Muscle layer of colon (tissue), 2 donors: ENCODE results near the gene SELENOM.

Experiments
- H3K27ac ChIP-seq: one replicate; pipeline ENCODE4 v1.7.0; 2013; ENCODE audit warnings: low read depth, mild to moderate bottlenecking, low read length, moderate library complexity
- H3K27me3 ChIP-seq, 2 donors: one replicate each; pipeline ENCODE4 v1.7.0; 2013; ENCODE audit warnings: low read length in 2 of 2, mild to moderate bottlenecking in 2 of 2; ENCODE audit not compliant: insufficient read depth in 2 of 2, control insufficient read depth in 1 of 2
- H3K36me3 ChIP-seq: one replicate; pipeline ENCODE4 v1.7.0; 2013; ENCODE audit warnings: mild to moderate bottlenecking, low read length; ENCODE audit not compliant: insufficient read depth
- H3K4me1 ChIP-seq: one replicate; pipeline ENCODE4 v1.7.0; 2013; ENCODE audit warnings: mild to moderate bottlenecking, low read length; ENCODE audit not compliant: insufficient read depth
- H3K4me3 ChIP-seq, 2 donors: one replicate each; pipeline ENCODE4 v1.7.0; 2013; ENCODE audit warnings: low read length in 2 of 2, low read depth in 1 of 2, mild to moderate bottlenecking in 1 of 2, moderate library complexity in 1 of 2
- H3K9ac ChIP-seq: one replicate; pipeline ENCODE4 v1.7.0; 2013; ENCODE audit warnings: low read length
- H3K9me3 ChIP-seq: one replicate; pipeline ENCODE4 v1.7.0; 2013; ENCODE audit warnings: mild to moderate bottlenecking, low read length
- donor health status: abdominal sarcoma.
- donor health status: Adenocarcinoma of cecum.

The SELENOM gene

GRCh38 chr22:31087744-31088215, 19.6 kb downstream of the SELENOM start:
- peaks cover 65% of the 10 kb centered on the region for H3K4me1 ChIP-seq
- peak overlapping the region; percentile 97 for H3K27ac ChIP-seq
- peak overlapping the region; percentile 58 for H3K9ac ChIP-seq
- no peaks in the 10 kb centered on the region for H3K27me3 ChIP-seq
- H3K9me3 ChIP-seq, result no peaks in the 10 kb centered on the region
- peak overlapping the region in 1 of 2 donors; percentile 84 for H3K4me3 ChIP-seq
- H3K36me3 ChIP-seq, result peaks cover 59% of the 10 kb centered on the region

GRCh38 chr22:31086703-31087330, 20.6 kb downstream of the SELENOM start:
- Histone ChIP-seq H3K4me3 (peak overlapping the region in 1 of 2 donors; percentile 84), H3K4me1 (peaks cover 71% of the 10 kb centered on the region), H3K9me3 (no peaks in the 10 kb centered on the region), H3K27me3 (no peaks in the 10 kb centered on the region), H3K36me3 (peaks cover 52% of the 10 kb centered on the region), H3K27ac (peak overlapping the region; percentile 97), H3K9ac (peak overlapping the region; percentile 58)

- peaks cover 71% of the 10 kb centered on the region for H3K4me1 ChIP-seq
These were observed 21.4 kb downstream of the SELENOM start for GRCh38 chr22:31085928-31086327.

GRCh38 chr22:31085493-31085824, 21.9 kb downstream of the SELENOM start:
- Histone ChIP-seq H3K9me3 (no peaks in the 10 kb centered on the region), H3K9ac (peak overlapping the region; percentile 58), H3K4me1 (peaks cover 75% of the 10 kb centered on the region), H3K36me3 (peaks cover 39% of the 10 kb centered on the region), H3K27me3 (no peaks in the 10 kb centered on the region), H3K27ac (peak overlapping the region; percentile 97), H3K4me3 (peak overlapping the region; percentile 21 to 75)

More at GRCh38 chr22:31085928-31086327, 21.4 kb downstream of the SELENOM start:
- Histone ChIP-seq H3K9me3 (no peaks in the 10 kb centered on the region), H3K4me3 (peak overlapping the region; percentile 4 to 24), H3K27ac (peak overlapping the region; percentile 97), H3K27me3 (no peaks in the 10 kb centered on the region), H3K9ac (peak overlapping the region; percentile 58), H3K36me3 (peaks cover 43% of the 10 kb centered on the region)

- H3K27me3 ChIP-seq, result no peaks in the 10 kb centered on the region
- H3K9ac ChIP-seq, result peak overlapping the region; percentile 58
- no peaks in the 10 kb centered on the region for H3K9me3 ChIP-seq
- H3K4me3 ChIP-seq, result peak overlapping the region; percentile 40 to 92
- H3K4me1 ChIP-seq, result peaks cover 78% of the 10 kb centered on the region
- H3K27ac ChIP-seq, result peak overlapping the region; percentile 97
- H3K36me3 ChIP-seq, result peaks cover 39% of the 10 kb centered on the region
These were observed 22.4 kb downstream of the SELENOM start for GRCh38 chr22:31084811-31085492.

- peak overlapping the region; percentile 97 for H3K27ac ChIP-seq
- peaks cover 71% of the 10 kb centered on the region for H3K4me1 ChIP-seq
- peak overlapping the region; percentile 40 to 92 for H3K4me3 ChIP-seq
- H3K36me3 ChIP-seq, result peaks cover 31% of the 10 kb centered on the region
- peak overlapping the region; percentile 25 for H3K9ac ChIP-seq
- H3K9me3 ChIP-seq, result no peaks in the 10 kb centered on the region
- no peaks in the 10 kb centered on the region for H3K27me3 ChIP-seq
These were observed 23.2 kb downstream of the SELENOM start for GRCh38 chr22:31083923-31084810.

GRCh38 chr22:31083377-31083768, 24.0 kb downstream of the SELENOM start:
- peaks cover 63% of the 10 kb centered on the region for H3K4me1 ChIP-seq
- no peaks in the 10 kb centered on the region for H3K9me3 ChIP-seq
- peak overlapping the region; percentile 97 for H3K27ac ChIP-seq
- H3K9ac ChIP-seq, result peak overlapping the region; percentile 25
- H3K4me3 ChIP-seq, result peak overlapping the region in 1 of 2 donors; percentile 92
- H3K36me3 ChIP-seq, result peaks cover 23% of the 10 kb centered on the region
- H3K27me3 ChIP-seq, result no peaks in the 10 kb centered on the region

GRCh38 chr22:31082606-31083376, 24.6 kb downstream of the SELENOM start:
- Histone ChIP-seq H3K36me3 (peaks cover 17% of the 10 kb centered on the region), H3K9me3 (no peaks in the 10 kb centered on the region), H3K27me3 (no peaks in the 10 kb centered on the region), H3K9ac (peak overlapping the region; percentile 98), H3K4me3 (peak overlapping the region; percentile 80 to 92), H3K4me1 (peaks cover 57% of the 10 kb centered on the region), H3K27ac (peak overlapping the region; percentile 97)

GRCh38 chr22:31081963-31082605, 25.3 kb downstream of the SELENOM start:
- peak overlapping the region; percentile 80 to 92 for H3K4me3 ChIP-seq
- no peaks in the 10 kb centered on the region for H3K9me3 ChIP-seq
- H3K9ac ChIP-seq, result peak overlapping the region; percentile 98
- H3K27ac ChIP-seq, result peak overlapping the region; percentile 97
- H3K4me1 ChIP-seq, result peaks cover 50% of the 10 kb centered on the region
- no peaks in the 10 kb centered on the region for H3K27me3 ChIP-seq
- peaks cover 13% of the 10 kb centered on the region for H3K36me3 ChIP-seq

GRCh38 chr22:31080848-31081649, 26.3 kb downstream of the SELENOM start, which contains the start of gene SMTN:
TSS of gene SMTN (plus strand) at chr22:31081318. CDS start at chr22:31083259, 1,941 bp downstream.
- peak within 1 kb of the TSS; percentile 98 for H3K9ac ChIP-seq
- peak within 1 kb of the TSS; percentile 97 for H3K27ac ChIP-seq
- H3K36me3 ChIP-seq, result peaks cover 8% of the 10 kb centered on the region
- H3K9me3 ChIP-seq, result no peaks in the 10 kb centered on the region
- H3K27me3 ChIP-seq, result no peaks in the 10 kb centered on the region
- peaks cover 40% of the 10 kb centered on the region for H3K4me1 ChIP-seq
- H3K4me3 ChIP-seq, result peak within 1 kb of the TSS; percentile 80 to 92
